H1 (cell line): ENCODE measurements around the gene TCF21.

ENCODE experiments used
- CHD2 ChIP-seq: IDR thresholded peaks from 2 replicates; pipeline ENCODE4 v1.6.1; 2012; ENCODE audit warnings: low read length, improper control_type of control experiment
- CTCF ChIP-seq, 3 experiments: IDR thresholded peaks; 1 replicate in 2 of 3; 2 replicates in 1 of 3; pipeline versions ENCODE4 v1.5.1 to v1.6.1; 2011; ENCODE audit warnings: low read length in 3 of 3, mild to moderate bottlenecking in 3 of 3, inconsistent platforms in 2 of 3, low read depth in 1 of 3, moderate library complexity in 1 of 3; ENCODE audit not compliant: insufficient read depth in 1 of 3; ENCODE audit errors: control extremely low read depth in 1 of 3
- EP300 ChIP-seq, 2 experiments: IDR thresholded peaks; 1 replicate in 1 of 2; 2 replicates in 1 of 2; pipeline ENCODE4 v1.6.1; 2011 to 2012; ENCODE audit warnings: low read depth in 2 of 2, low read length in 2 of 2, mild to moderate bottlenecking in 2 of 2, borderline replicate concordance in 1 of 2, inconsistent platforms in 1 of 2, moderate library complexity in 1 of 2
- GABPA ChIP-seq: IDR thresholded peaks from 2 replicates; pipeline ENCODE4 v1.6.1; 2011; ENCODE audit warnings: mild to moderate bottlenecking, low read length, moderate library complexity, borderline replicate concordance; ENCODE audit not compliant: insufficient read depth
- JUN ChIP-seq: IDR thresholded peaks from 2 replicates; pipeline ENCODE4 v1.6.1; 2011; ENCODE audit warnings: low read depth, mild to moderate bottlenecking, improper control_type of control experiment, low read length
- POLR2AphosphoS5 ChIP-seq: IDR thresholded peaks from 2 replicates; pipeline ENCODE4 v1.6.1; 2011; ENCODE audit warnings: low read depth, low read length
- SIN3A ChIP-seq, 2 experiments: IDR thresholded peaks in 1 of 2; conservative IDR thresholded peaks in 1 of 2; 2 replicates each; pipeline ENCODE4 v1.6.1; 2011 to 2012; ENCODE audit warnings: low read length in 2 of 2, improper control_type of control experiment in 1 of 2, low read depth in 1 of 2, mild to moderate bottlenecking in 1 of 2
- SIX5 ChIP-seq: IDR thresholded peaks from 2 replicates; pipeline ENCODE4 v1.6.1; 2011; ENCODE audit warnings: mild to moderate bottlenecking, low read depth, low read length
- SP1 ChIP-seq: IDR thresholded peaks from 2 replicates; pipeline ENCODE4 v1.6.1; 2011; ENCODE audit warnings: low read depth, low read length
- ZNF274 ChIP-seq: IDR thresholded peaks from 2 replicates; pipeline ENCODE4 v1.7.0; 2012; ENCODE audit warnings: low read length, borderline replicate concordance; ENCODE audit errors: extremely low read depth
- TF ChIP-seq, protein P1 (sequence below): IDR thresholded peaks from 2 replicates; pipeline ENCODE4 v1.6.1; 2012; ENCODE audit warnings: inconsistent platforms

GRCh38 chr6:133903855-133904254 is 14.9 kb downstream of the TCF21 start:
- no peak for TF ChIP-seq CHD2
- TF ChIP-seq POLR2AphosphoS5 = no peak
- TF ChIP-seq CTCF (IDR thresholded peaks at IDR 0.05; ENCODE audit: control extremely low read depth in 1 of 3, insufficient read depth in 1 of 3, low read depth in 1 of 3, low read length in 3 of 3) = no peak
- no peak for TF ChIP-seq SP1
- no peak for TF ChIP-seq SIX5
- TF ChIP-seq GABPA = no peak
- TF ChIP-seq ZNF274 = no peak
- TF ChIP-seq SIN3A (conservative IDR thresholded peaks at IDR 0.05 in 1 of 2, IDR thresholded peaks at IDR 0.05 in 1 of 2; ENCODE audit: low read depth in 1 of 2, low read length in 2 of 2) = no peak
- TF ChIP-seq, protein P1, sequence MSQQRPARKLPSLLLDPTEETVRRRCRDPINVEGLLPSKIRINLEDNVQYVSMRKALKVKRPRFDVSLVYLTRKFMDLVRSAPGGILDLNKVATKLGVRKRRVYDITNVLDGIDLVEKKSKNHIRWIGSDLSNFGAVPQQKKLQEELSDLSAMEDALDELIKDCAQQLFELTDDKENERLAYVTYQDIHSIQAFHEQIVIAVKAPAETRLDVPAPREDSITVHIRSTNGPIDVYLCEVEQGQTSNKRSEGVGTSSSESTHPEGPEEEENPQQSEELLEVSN = no peak
- TF ChIP-seq JUN = no peak
- TF ChIP-seq EP300 (IDR thresholded peaks at IDR 0.05; ENCODE audit: borderline replicate concordance in 1 of 2, low read depth in 2 of 2, low read length in 2 of 2) = no peak
